Sigmoid colon (tissue), 7 donors: ENCODE data around the gene MRPL28. TPM values are rescaled to one million over a fixed set of nuclear protein-coding genes. Genes with fewer than 3 reads are reported as not detected.

ENCODE experiments used
- DNase-seq: peaks from one replicate; pipeline ENCODE4 v3.0.0-alpha.2; 2019
- H3K27ac ChIP-seq, 4 donors: fragments of 200-600 bp; sonication (generic); one replicate each; pipeline ENCODE4 v1.5.1; 2016 to 2019; ENCODE audit warnings: mild to moderate bottlenecking in 1 of 4
- H3K27me3 ChIP-seq, 3 donors: fragments of 200-600 bp; sonication (generic); one replicate each; pipeline ENCODE4 v1.5.1; 2019; ENCODE audit warnings: mild to moderate bottlenecking in 1 of 3
- H3K36me3 ChIP-seq, 4 donors: fragments of 200-600 bp; sonication (generic); one replicate each; pipeline ENCODE4 v1.5.1; 2016 to 2019
- H3K4me1 ChIP-seq, 4 donors: fragments of 200-600 bp; sonication (generic); one replicate each; pipeline ENCODE4 v1.5.1; 2017 to 2019
- H3K4me3 ChIP-seq, 4 donors: fragments of 200-600 bp; sonication (generic); one replicate each; pipeline ENCODE4 v1.5.1; 2017 to 2019; ENCODE audit warnings: mild to moderate bottlenecking in 2 of 4, moderate library complexity in 1 of 4
- H3K9me3 ChIP-seq, 4 donors: fragments of 200-600 bp in 3 of 4; sonication (generic) in 3 of 4; one replicate each; pipeline versions ENCODE4 v1.5.1 to v1.6.1; 2013 to 2019
- EP300 ChIP-seq, 4 donors: sonication (generic); formaldehyde crosslinking; IDR thresholded peaks; one replicate each; pipeline ENCODE4 v1.6.1; 2017; ENCODE audit warnings: antibody characterized with exemption in 4 of 4
- POLR2A ChIP-seq, 2 donors: fragments of 450-650 bp; IDR thresholded peaks; one replicate each; pipeline ENCODE4 v1.6.1; 2016; ENCODE audit warnings: antibody characterized with exemption in 2 of 2, mild to moderate bottlenecking in 2 of 2, moderate library complexity in 2 of 2
- POLR2AphosphoS5 ChIP-seq, 4 donors: sonication (generic); formaldehyde crosslinking; IDR thresholded peaks; one replicate each; pipeline ENCODE4 v1.6.1; 2017; ENCODE audit warnings: antibody characterized with exemption in 4 of 4
- WGBS, 2 donors: extraction: QIAGEN DNeasy Blood & Tissue Kit; methylation state at CpG; one replicate each; pipeline ENCODE4 v1.1.7; 2013; 5-methylcytosine and 5-hydroxymethylcytosine counted together
- intact Hi-C: fragments of 100-400 bp; cut with DNase I; formaldehyde crosslinking; loops from one replicate; pipeline ENCODE4 v1.15.1; 2023
- polyA plus RNA-seq, 3 donors: library from polyadenylated mRNA; stranded (reverse); fragments of 200-250 nt; gene quantifications; one replicate each; pipeline ENCODE4 v1.2.3, GENCODE V29; 2013
- total RNA-seq, 4 donors: library from RNA; depleted of rRNA; stranded (reverse); fragments of >200 nt; gene quantifications; one replicate each; pipeline ENCODE4 v1.1.0, GENCODE V29; 2016
- TF ChIP-seq, protein P1 (sequence below), 4 experiments: fragments of 450-650 bp in 3 of 4; fragments of 200-600 bp in 1 of 4; IDR thresholded peaks; one replicate each; pipeline ENCODE4 v1.5.1; 2016 to 2019; ENCODE audit warnings: antibody characterized with exemption in 4 of 4, mild to moderate bottlenecking in 3 of 4, moderate library complexity in 2 of 4
- donor health status: healthy with polysubstance abuse.
- donor health status: Bipolar disorder and iron deficiency.
- donor health status: healthy.

MRPL28 gene
- total and polyA plus RNA-seq, 7 donors: 49.6 to 95.9 (median 74.5) TPM

- peak; percentile 68 for DNase-seq
- Histone ChIP-seq H3K36me3 (peaks cover 13 to 64% (median 32%) of the 10 kb centered on the region in 4 donors), H3K9me3 (no peaks in the 10 kb centered on the region), H3K4me1 (peaks cover 3 to 20% (median 18%) of the 10 kb centered on the region in 4 donors), H3K4me3 (peak overlapping the region; percentile 44 to 59 (median 55)), H3K27me3 (peaks cover 0 to under 1% (median 0%) of the 10 kb centered on the region in 3 donors), H3K27ac (peak overlapping the region in 3 of 4 donors; percentile 76 to 77 (median 76))
- WGBS, 2 donors: 25 to 45% methylated on average over 44 of the region's 44 CpGs
- intact Hi-C loops: loop anchor here (5.0 kb wide), 1 partner anchor 48 kb away; no protein-coding TSS in a partner anchor
- TF ChIP-seq POLR2A (IDR thresholded peaks at IDR 0.05) (no peak), POLR2AphosphoS5 (IDR thresholded peaks at IDR 0.05) (no peak), EP300 (IDR thresholded peaks at IDR 0.05) (no peak)
- TF ChIP-seq, protein P1, sequence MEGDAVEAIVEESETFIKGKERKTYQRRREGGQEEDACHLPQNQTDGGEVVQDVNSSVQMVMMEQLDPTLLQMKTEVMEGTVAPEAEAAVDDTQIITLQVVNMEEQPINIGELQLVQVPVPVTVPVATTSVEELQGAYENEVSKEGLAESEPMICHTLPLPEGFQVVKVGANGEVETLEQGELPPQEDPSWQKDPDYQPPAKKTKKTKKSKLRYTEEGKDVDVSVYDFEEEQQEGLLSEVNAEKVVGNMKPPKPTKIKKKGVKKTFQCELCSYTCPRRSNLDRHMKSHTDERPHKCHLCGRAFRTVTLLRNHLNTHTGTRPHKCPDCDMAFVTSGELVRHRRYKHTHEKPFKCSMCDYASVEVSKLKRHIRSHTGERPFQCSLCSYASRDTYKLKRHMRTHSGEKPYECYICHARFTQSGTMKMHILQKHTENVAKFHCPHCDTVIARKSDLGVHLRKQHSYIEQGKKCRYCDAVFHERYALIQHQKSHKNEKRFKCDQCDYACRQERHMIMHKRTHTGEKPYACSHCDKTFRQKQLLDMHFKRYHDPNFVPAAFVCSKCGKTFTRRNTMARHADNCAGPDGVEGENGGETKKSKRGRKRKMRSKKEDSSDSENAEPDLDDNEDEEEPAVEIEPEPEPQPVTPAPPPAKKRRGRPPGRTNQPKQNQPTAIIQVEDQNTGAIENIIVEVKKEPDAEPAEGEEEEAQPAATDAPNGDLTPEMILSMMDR (IDR thresholded peaks at IDR 0.05): no peak
These were observed 387 bp downstream of the MRPL28 start for GRCh38 chr16:369866-370436.

DNA sequence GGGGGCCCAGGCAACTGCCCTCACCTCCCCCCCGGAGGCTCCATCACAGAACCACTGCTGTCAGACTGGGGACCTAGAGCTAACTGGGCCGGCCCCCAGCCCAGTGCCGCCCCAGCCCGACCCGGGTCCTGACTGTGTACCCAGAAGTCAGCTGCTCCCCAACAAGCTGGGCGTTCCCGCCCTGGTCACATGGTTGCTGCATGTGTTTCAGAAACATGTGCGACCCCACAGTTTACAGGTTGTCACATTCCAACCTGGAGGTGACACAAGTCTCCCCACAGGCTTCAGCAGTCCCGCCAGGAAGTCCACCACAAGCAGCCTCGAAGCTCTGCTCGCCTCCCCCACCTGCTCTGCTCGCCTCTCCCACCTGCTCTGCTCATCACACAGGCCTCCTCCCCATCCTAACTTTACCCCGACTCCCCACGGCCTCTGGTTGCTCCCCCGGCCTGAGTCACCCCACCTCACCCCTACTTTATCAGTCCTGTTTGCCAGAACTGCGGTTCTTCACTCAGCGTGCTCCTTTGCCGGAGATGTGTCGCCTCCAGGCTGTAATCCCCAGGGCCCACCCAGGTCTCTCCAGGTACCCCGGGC, 968 bp downstream of the MRPL28 start:
- TF ChIP-seq, protein P1 (IDR thresholded peaks at IDR 0.05): no peak
- no peak for TF ChIP-seq POLR2AphosphoS5 (IDR thresholded peaks at IDR 0.05)
- no peak for TF ChIP-seq POLR2A (IDR thresholded peaks at IDR 0.05)
- TF ChIP-seq EP300 (IDR thresholded peaks at IDR 0.05): no peak
- Histone ChIP-seq H3K36me3 (peaks cover 11 to 58% (median 26%) of the 10 kb centered on the region in 4 donors), H3K9me3 (no peaks in the 10 kb centered on the region), H3K4me1 (peaks cover 3 to 20% (median 18%) of the 10 kb centered on the region in 4 donors), H3K27ac (no peak overlapping the region), H3K4me3 (peak overlapping the region in 2 of 4 donors; percentile 57 to 59), H3K27me3 (peaks cover 0 to 6% (median 5%) of the 10 kb centered on the region in 3 donors)
- DNase-seq: no peak
- WGBS, 2 donors: 86 to 91% methylated on average over 20 of the region's 20 CpGs
- intact Hi-C loops: no loop called here

GRCh38 chr16:368388-369158, 1.8 kb downstream of the MRPL28 start:
- H3K4me1 ChIP-seq: peaks cover 3 to 20% (median 18%) of the 10 kb centered on the region in 4 donors
- DNase-seq: peak; percentile 60
- TF ChIP-seq EP300 (IDR thresholded peaks at IDR 0.05) (no peak), POLR2A (IDR thresholded peaks at IDR 0.05) (no peak), POLR2AphosphoS5 (IDR thresholded peaks at IDR 0.05) (no peak)
- TF ChIP-seq, protein P1 (IDR thresholded peaks at IDR 0.05): no peak
- peaks cover 11 to 50% (median 25%) of the 10 kb centered on the region in 4 donors for H3K36me3 ChIP-seq
- no peaks in the 10 kb centered on the region for H3K9me3 ChIP-seq
- 94 to 95% methylated on average over 29 of the region's 29 CpGs for WGBS, 2 donors
- no peak overlapping the region for H3K4me3 ChIP-seq
- H3K27ac ChIP-seq: no peak overlapping the region
- peaks cover 0 to 12% (median 6%) of the 10 kb centered on the region in 3 donors for H3K27me3 ChIP-seq
- intact Hi-C loops: no loop called here

GRCh38 chr16:367333-367903, 2.9 kb downstream of the MRPL28 start:
- 96 to 97% methylated on average over 18 of the region's 18 CpGs for WGBS, 2 donors
- no peak for DNase-seq
- Histone ChIP-seq H3K9me3 (no peaks in the 10 kb centered on the region), H3K27me3 (peaks cover 0 to 20% (median 13%) of the 10 kb centered on the region in 3 donors), H3K36me3 (peaks cover 11 to 39% (median 24%) of the 10 kb centered on the region in 4 donors), H3K4me3 (no peak overlapping the region), H3K4me1 (peaks cover 3 to 20% (median 18%) of the 10 kb centered on the region in 4 donors), H3K27ac (no peak overlapping the region)
- intact Hi-C loops: no loop called here
- TF ChIP-seq EP300 (IDR thresholded peaks at IDR 0.05): no peak
- TF ChIP-seq, protein P1 (IDR thresholded peaks at IDR 0.05): no peak
- no peak for TF ChIP-seq POLR2A (IDR thresholded peaks at IDR 0.05)
- TF ChIP-seq POLR2AphosphoS5 (IDR thresholded peaks at IDR 0.05): no peak
